Suprapubic skin (tissue), 4 donors: ENCODE results near the gene CLRN2. TPM values are rescaled to one million over a fixed set of nuclear protein-coding genes. Genes with fewer than 3 reads are reported as not detected.
"Not testable (repeated sequence)": the region's sequence is repeated elsewhere in the genome, so short reads cannot be mapped to it uniquely, and the experiment has no call there.

Source experiments
- DNase-seq, 2 donors: peaks; one replicate each; pipeline ENCODE4 v3.0.0-alpha.2; 2019; ENCODE audit warnings: low spot score in 2 of 2
- H3K27ac ChIP-seq: fragments of 200-600 bp; sonication (generic); one replicate; pipeline ENCODE4 v1.5.1; 2019
- H3K27me3 ChIP-seq: fragments of 200-600 bp; sonication (generic); one replicate; pipeline ENCODE4 v1.5.1; 2019
- H3K36me3 ChIP-seq: fragments of 200-600 bp; sonication (generic); one replicate; pipeline ENCODE4 v1.5.1; 2019
- H3K4me1 ChIP-seq: fragments of 200-600 bp; sonication (generic); one replicate; pipeline ENCODE4 v1.5.1; 2019
- H3K4me3 ChIP-seq: fragments of 200-600 bp; sonication (generic); one replicate; pipeline ENCODE4 v1.5.1; 2019; ENCODE audit warnings: mild to moderate bottlenecking
- H3K9me3 ChIP-seq: fragments of 200-600 bp; sonication (generic); one replicate; pipeline ENCODE4 v1.5.1; 2019
- EP300 ChIP-seq: sonication (generic); formaldehyde crosslinking; IDR thresholded peaks from one replicate; pipeline ENCODE4 v1.6.1; 2017; ENCODE audit warnings: antibody characterized with exemption
- POLR2A ChIP-seq, 2 donors: fragments of 450-650 bp; IDR thresholded peaks; one replicate each; pipeline ENCODE4 v1.6.1; 2017; ENCODE audit warnings: antibody characterized with exemption in 2 of 2, mild to moderate bottlenecking in 2 of 2, moderate library complexity in 2 of 2
- POLR2AphosphoS5 ChIP-seq, 3 donors: sonication (generic); formaldehyde crosslinking; IDR thresholded peaks; one replicate each; pipeline ENCODE4 v1.6.1; 2017; ENCODE audit warnings: antibody characterized with exemption in 3 of 3
- WGBS: methylation state at CpG from one replicate; pipeline ENCODE4 v1.1.5; 2018; 5-methylcytosine and 5-hydroxymethylcytosine counted together
- total RNA-seq, 4 donors: library from RNA; depleted of rRNA; stranded (reverse); fragments of >200 nt; gene quantifications; one replicate each; pipeline ENCODE4 v1.1.0, GENCODE V29; 2016
- TF ChIP-seq, protein P1 (sequence below), 2 donors: fragments of 200-600 bp in 1 of 2; fragments of 450-650 bp in 1 of 2; sonication (generic) in 1 of 2; IDR thresholded peaks; one replicate each; pipeline ENCODE4 v1.5.1; 2016 to 2019; ENCODE audit warnings: antibody characterized with exemption in 2 of 2, mild to moderate bottlenecking in 1 of 2, moderate library complexity in 1 of 2

The CLRN2 gene
- total RNA-seq, 4 donors from 2014 or later: not detected

DNA sequence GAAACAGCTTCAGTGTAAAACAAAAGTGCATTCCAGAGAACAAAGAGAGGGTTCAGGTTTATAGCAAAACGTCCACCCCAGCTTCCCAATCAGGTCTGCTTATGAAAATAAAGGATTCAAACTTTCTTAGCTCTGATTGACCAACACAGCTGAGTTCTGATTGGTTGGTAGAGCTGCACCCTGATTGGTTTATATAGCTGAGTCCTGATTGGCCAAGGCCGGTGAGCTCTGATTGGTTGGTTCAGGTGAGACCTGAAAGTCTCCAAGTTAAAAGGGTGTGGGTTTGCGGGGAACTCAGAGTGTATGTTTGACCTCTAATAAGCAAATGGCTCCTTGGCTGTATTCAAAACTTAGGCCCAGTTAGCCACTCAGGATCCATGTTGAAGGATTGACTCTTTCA, 20.9 kb downstream of the CLRN2 start:
- DNase-seq: no peak
- WGBS: 80% methylated on average over 3 of the region's 3 CpGs
- H3K4me3 ChIP-seq: no peak overlapping the region
- no peaks in the 10 kb centered on the region for H3K4me1 ChIP-seq
- no peaks in the 10 kb centered on the region for H3K9me3 ChIP-seq
- TF ChIP-seq POLR2AphosphoS5 (IDR thresholded peaks at IDR 0.05) (no peak), EP300 (no peak), POLR2A (IDR thresholded peaks at IDR 0.05) (no peak)
- TF ChIP-seq, protein P1, sequence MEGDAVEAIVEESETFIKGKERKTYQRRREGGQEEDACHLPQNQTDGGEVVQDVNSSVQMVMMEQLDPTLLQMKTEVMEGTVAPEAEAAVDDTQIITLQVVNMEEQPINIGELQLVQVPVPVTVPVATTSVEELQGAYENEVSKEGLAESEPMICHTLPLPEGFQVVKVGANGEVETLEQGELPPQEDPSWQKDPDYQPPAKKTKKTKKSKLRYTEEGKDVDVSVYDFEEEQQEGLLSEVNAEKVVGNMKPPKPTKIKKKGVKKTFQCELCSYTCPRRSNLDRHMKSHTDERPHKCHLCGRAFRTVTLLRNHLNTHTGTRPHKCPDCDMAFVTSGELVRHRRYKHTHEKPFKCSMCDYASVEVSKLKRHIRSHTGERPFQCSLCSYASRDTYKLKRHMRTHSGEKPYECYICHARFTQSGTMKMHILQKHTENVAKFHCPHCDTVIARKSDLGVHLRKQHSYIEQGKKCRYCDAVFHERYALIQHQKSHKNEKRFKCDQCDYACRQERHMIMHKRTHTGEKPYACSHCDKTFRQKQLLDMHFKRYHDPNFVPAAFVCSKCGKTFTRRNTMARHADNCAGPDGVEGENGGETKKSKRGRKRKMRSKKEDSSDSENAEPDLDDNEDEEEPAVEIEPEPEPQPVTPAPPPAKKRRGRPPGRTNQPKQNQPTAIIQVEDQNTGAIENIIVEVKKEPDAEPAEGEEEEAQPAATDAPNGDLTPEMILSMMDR (IDR thresholded peaks at IDR 0.05): no peak
- no peak overlapping the region for H3K27ac ChIP-seq
- no peaks in the 10 kb centered on the region for H3K36me3 ChIP-seq
- H3K27me3 ChIP-seq: peaks cover 4% of the 10 kb centered on the region

DNA sequence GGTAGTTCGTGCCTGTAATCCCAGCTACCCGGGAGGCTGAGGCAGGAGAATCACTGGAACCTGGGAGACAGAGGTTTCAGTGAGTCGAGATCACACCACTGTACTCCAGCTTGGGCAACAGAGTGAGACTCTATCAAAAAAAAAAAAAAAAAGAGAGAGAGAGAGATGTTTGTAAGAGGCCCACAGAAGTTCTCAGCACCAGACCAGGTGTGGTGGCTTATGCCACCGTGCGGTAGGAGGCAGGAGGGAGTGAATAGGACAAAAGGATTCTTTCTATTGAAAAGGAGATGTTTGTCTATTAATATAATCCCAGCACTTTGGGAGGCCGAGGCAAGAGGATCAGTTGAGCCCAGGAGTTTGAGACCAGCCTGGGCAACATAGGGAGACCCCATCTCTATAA, 22.1 kb downstream of the CLRN2 start:
- not testable (repeated sequence) for H3K4me3 ChIP-seq, H3K4me1 ChIP-seq, H3K9me3 ChIP-seq, DNase-seq, H3K27ac ChIP-seq, H3K27me3 ChIP-seq, H3K36me3 ChIP-seq
- WGBS: 89% methylated on average over 6 of the region's 6 CpGs

DNA sequence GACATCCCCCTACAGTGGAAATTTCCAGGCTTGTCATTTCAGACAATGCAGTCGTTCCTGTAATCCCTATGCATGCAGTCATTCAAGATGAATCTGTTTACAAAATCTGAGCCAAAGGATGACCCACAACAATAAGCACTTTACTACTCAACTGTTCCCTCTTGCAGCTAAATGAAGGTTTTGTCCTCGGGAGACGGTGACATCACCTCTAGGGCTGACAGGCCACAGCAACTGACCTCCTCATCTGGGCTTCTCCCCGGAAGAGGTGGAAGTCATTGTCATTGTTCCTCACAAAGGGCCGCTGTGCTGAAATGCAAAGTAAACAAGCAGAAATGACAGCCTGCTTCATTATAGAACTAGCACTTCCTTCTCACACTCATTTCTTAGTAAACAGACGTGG, 29.2 kb downstream of the CLRN2 start:
- DNase-seq: no peak
- H3K9me3 ChIP-seq: no peaks in the 10 kb centered on the region
- TF ChIP-seq POLR2AphosphoS5 (IDR thresholded peaks at IDR 0.05) (no peak), EP300 (no peak), POLR2A (IDR thresholded peaks at IDR 0.05) (no peak)
- TF ChIP-seq, protein P1 (IDR thresholded peaks at IDR 0.05): no peak
- H3K36me3 ChIP-seq: no peaks in the 10 kb centered on the region
- H3K27me3 ChIP-seq: no peaks in the 10 kb centered on the region
- H3K4me3 ChIP-seq: no peak overlapping the region
- no peak overlapping the region for H3K27ac ChIP-seq
- no peaks in the 10 kb centered on the region for H3K4me1 ChIP-seq
- 36% methylated on average over 6 of the region's 6 CpGs for WGBS

DNA sequence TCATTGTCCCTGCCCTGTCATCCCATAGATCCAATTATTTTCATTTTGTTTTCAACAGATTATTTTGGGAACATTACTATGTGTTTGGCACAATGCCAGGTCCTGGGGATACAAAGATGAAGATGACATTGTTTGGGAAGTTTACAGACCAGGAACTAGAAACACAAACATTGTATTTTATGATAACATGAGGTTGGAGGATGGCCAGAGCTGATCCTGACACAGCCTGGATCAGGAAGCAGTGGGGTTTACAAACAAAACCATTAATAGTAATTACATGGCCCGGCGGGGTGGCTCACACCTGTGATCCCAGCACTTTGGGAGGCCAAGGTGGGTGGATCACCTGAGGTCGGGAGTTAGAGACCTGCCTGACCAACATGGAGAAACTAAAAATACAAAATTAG, 29.9 kb downstream of the CLRN2 start:
- no peaks in the 10 kb centered on the region for H3K9me3 ChIP-seq
- H3K27ac ChIP-seq: no peak overlapping the region
- DNase-seq: no peak

DNA sequence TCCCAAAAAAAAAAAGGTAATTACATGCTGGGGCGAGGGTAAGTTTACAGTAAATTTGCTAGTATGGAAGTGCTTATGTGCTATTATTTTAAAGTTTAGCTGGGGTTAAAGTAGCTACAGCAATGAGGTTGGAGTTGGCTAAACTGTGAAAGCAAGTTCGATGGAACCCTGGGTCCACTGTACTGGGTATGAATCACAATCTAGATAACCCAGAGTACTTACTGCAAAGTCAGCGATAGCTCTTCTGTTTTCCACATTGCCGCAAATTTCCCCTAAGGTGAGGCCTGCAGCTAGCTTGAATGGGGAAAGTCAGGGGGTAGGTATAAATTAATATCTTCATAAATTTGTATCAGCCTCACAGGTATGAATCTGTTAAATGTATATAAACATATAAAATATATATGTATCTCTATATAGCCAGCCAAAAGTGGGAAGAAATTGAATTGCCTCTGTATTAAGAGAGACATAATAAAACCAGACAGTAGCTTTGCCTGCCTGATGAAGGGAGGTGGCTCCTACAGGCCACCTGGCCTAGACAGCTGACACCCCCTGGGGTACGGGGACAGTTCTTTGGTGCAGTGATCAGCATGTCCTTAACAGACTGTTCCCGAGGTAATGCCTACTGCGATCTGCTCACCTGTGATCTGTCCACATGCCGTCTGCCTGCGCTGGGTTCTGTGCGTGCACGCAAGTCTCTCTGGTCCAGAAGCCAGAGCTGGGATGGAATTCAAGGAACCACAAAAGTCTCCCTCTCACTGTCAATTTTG, 30.6 kb downstream of the CLRN2 start:
- H3K36me3 ChIP-seq: no peaks in the 10 kb centered on the region
- 70% methylated on average over 11 of the region's 11 CpGs for WGBS
- no peaks in the 10 kb centered on the region for H3K4me1 ChIP-seq
- H3K4me3 ChIP-seq: no peak overlapping the region
- DNase-seq: no peak
- TF ChIP-seq EP300: no peak
- no peak for TF ChIP-seq POLR2A (IDR thresholded peaks at IDR 0.05)
- no peak for TF ChIP-seq POLR2AphosphoS5 (IDR thresholded peaks at IDR 0.05)
- TF ChIP-seq, protein P1 (IDR thresholded peaks at IDR 0.05): no peak
- H3K27me3 ChIP-seq: no peaks in the 10 kb centered on the region
- no peak overlapping the region for H3K27ac ChIP-seq
- H3K9me3 ChIP-seq: no peaks in the 10 kb centered on the region

More for the DNA sequence above, 29.9 kb downstream of the CLRN2 start:
- no peak for TF ChIP-seq POLR2AphosphoS5 (IDR thresholded peaks at IDR 0.05)
- WGBS: 57% methylated on average over 3 of the region's 3 CpGs
- H3K27me3 ChIP-seq: no peaks in the 10 kb centered on the region
- no peaks in the 10 kb centered on the region for H3K4me1 ChIP-seq
- no peak overlapping the region for H3K4me3 ChIP-seq
- H3K36me3 ChIP-seq: no peaks in the 10 kb centered on the region

DNA sequence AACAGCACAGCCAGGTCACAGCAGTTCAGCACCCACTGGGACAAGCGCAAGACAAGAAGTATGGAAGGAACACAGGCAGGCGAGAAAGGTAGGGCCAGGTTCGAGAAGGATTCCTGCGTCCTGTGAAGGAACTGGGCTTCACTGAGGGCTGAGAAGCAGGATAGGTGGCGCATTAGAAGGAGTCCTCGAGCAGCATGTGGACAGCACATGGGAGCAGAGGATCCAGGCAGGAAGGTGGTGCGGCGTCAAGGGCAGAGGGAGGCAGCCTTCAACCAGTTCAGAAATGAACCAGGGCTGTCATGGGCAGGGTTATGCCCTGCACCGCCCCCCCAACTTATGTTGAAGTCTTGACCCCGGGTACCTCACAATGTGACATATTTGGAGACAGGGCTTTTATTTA, 31.3 kb downstream of the CLRN2 start:
- H3K27me3 ChIP-seq: no peaks in the 10 kb centered on the region
- H3K9me3 ChIP-seq: no peaks in the 10 kb centered on the region
- no peak overlapping the region for H3K4me3 ChIP-seq
- no peak overlapping the region for H3K27ac ChIP-seq
- TF ChIP-seq, protein P1 (IDR thresholded peaks at IDR 0.05): no peak
- no peak for TF ChIP-seq EP300
- TF ChIP-seq POLR2A (IDR thresholded peaks at IDR 0.05): no peak
- no peak for TF ChIP-seq POLR2AphosphoS5 (IDR thresholded peaks at IDR 0.05)
- no peaks in the 10 kb centered on the region for H3K4me1 ChIP-seq
- H3K36me3 ChIP-seq: no peaks in the 10 kb centered on the region
- DNase-seq: no peak
- WGBS: 75% methylated on average over 8 of the region's 10 CpGs
